ENCODE measurements around the gene MCTP1. TPM values are rescaled to one million over a fixed set of nuclear protein-coding genes. Genes with fewer than 3 reads are reported as not detected.

Gene MCTP1
- total and polyA plus RNA-seq, 2 of the 13 experiments (the other 11 are each of a cell fraction or from before 2014, with no cell fraction given): 0.15 to 0.48 TPM

DNA sequence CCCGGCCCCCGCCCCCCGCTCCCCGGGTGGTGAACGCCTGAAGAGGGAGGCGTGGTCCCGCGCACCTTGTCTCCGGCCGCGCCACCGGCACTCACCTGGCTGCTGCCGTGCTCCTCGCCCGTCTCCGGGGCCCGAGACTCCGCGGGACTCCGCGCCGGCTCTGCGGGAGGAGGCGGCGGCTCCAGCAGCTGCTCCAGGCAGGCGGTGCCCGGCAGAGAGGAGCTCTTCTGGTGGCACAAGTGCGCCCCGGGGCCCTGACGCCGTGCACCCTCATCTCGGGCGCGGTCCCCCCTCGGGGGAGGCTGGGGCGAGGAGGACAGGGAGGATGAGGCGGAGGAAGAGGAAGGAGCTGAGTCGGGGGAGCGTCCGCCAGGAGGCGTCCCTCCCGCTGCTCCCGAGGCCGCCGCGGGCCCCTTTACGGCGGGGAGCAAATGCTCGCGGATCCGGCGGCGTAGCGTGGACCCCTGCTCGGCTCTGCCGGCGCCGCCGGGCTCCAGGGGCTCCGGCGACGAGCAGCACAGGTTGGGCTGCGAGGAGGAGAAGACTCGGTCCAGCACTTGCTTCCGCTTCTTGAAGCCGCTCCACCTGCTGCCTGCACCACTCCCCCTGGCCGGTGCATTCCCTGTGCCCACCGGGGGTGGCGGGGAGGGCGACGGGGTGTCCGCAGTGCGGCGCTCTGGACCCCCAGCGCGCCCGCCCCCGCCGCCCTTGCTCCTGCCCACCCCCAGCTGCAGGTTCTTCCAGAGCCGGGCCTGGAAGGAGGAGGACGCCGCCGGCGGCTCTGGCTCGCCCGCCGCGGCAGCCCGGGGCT lies 928 bp downstream of the MCTP1 start (continued):
- TF ChIP-seq ZFY (CRISPR knock-in tag; IDR thresholded peaks at IDR 0.05): no peak
- no peak for TF ChIP-seq ZNF280D (CRISPR knock-in tag; IDR thresholded peaks at IDR 0.05)
- no peak for TF ChIP-seq SP140L (CRISPR knock-in tag; IDR thresholded peaks at IDR 0.05; ENCODE audit: borderline replicate concordance)
- no peak for TF ChIP-seq NFIB (CRISPR knock-in tag; IDR thresholded peaks at IDR 0.05; ENCODE audit: borderline replicate concordance)
- no peak for TF ChIP-seq KAT8 (CRISPR knock-in tag; IDR thresholded peaks at IDR 0.05)
- TF ChIP-seq ZNF280B (CRISPR knock-in tag; IDR thresholded peaks at IDR 0.05; ENCODE audit: borderline replicate concordance): no peak
- TF ChIP-seq, protein P1, sequence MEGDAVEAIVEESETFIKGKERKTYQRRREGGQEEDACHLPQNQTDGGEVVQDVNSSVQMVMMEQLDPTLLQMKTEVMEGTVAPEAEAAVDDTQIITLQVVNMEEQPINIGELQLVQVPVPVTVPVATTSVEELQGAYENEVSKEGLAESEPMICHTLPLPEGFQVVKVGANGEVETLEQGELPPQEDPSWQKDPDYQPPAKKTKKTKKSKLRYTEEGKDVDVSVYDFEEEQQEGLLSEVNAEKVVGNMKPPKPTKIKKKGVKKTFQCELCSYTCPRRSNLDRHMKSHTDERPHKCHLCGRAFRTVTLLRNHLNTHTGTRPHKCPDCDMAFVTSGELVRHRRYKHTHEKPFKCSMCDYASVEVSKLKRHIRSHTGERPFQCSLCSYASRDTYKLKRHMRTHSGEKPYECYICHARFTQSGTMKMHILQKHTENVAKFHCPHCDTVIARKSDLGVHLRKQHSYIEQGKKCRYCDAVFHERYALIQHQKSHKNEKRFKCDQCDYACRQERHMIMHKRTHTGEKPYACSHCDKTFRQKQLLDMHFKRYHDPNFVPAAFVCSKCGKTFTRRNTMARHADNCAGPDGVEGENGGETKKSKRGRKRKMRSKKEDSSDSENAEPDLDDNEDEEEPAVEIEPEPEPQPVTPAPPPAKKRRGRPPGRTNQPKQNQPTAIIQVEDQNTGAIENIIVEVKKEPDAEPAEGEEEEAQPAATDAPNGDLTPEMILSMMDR (CRISPR knock-in tag; IDR thresholded peaks at IDR 0.05): peak; percentile 74
- peak; percentile 27; the same call in 1 of the 2 replicates for TF ChIP-seq ETV5 (CRISPR knock-in tag; IDR thresholded peaks at IDR 0.05; ENCODE audit: borderline replicate concordance)
- no peak for TF ChIP-seq MTA3 (CRISPR knock-in tag; IDR thresholded peaks at IDR 0.05)
- no peak for TF ChIP-seq NCOR1 (IDR thresholded peaks at IDR 0.05; ENCODE audit: borderline replicate concordance, low read length)
- TF ChIP-seq SRY (CRISPR knock-in tag; IDR thresholded peaks at IDR 0.05): no peak
- TF ChIP-seq, protein P2, sequence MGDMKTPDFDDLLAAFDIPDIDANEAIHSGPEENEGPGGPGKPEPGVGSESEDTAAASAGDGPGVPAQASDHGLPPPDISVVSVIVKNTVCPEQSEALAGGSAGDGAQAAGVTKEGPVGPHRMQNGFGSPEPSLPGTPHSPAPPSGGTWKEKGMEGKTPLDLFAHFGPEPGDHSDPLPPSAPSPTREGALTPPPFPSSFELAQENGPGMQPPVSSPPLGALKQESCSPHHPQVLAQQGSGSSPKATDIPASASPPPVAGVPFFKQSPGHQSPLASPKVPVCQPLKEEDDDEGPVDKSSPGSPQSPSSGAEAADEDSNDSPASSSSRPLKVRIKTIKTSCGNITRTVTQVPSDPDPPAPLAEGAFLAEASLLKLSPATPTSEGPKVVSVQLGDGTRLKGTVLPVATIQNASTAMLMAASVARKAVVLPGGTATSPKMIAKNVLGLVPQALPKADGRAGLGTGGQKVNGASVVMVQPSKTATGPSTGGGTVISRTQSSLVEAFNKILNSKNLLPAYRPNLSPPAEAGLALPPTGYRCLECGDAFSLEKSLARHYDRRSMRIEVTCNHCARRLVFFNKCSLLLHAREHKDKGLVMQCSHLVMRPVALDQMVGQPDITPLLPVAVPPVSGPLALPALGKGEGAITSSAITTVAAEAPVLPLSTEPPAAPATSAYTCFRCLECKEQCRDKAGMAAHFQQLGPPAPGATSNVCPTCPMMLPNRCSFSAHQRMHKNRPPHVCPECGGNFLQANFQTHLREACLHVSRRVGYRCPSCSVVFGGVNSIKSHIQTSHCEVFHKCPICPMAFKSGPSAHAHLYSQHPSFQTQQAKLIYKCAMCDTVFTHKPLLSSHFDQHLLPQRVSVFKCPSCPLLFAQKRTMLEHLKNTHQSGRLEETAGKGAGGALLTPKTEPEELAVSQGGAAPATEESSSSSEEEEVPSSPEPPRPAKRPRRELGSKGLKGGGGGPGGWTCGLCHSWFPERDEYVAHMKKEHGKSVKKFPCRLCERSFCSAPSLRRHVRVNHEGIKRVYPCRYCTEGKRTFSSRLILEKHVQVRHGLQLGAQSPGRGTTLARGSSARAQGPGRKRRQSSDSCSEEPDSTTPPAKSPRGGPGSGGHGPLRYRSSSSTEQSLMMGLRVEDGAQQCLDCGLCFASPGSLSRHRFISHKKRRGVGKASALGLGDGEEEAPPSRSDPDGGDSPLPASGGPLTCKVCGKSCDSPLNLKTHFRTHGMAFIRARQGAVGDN (CRISPR knock-in tag; IDR thresholded peaks at IDR 0.05): no peak; the same call in none of the 2 replicates
- peak; percentile 16 for TF ChIP-seq HNRNPK (IDR thresholded peaks at IDR 0.05; ENCODE audit: low read depth, low read length, poor library complexity, severe bottlenecking)
- no peak for TF ChIP-seq TBP (CRISPR knock-in tag; IDR thresholded peaks at IDR 0.05)
